SU-DHL-6 (cell line): ENCODE measurements around the gene GALNT17.

Experiments
- H2AFZ ChIP-seq: fragments of 200-600 bp; sonication (generic); 2 replicates; pipeline ENCODE4 v1.6.1; 2014; ENCODE audit warnings: low read depth, mild to moderate bottlenecking, moderate library complexity, mixed read lengths, antibody characterized with exemption, low read length; ENCODE audit not compliant: severe bottlenecking
- H3F3A ChIP-seq: fragments of 200-600 bp; shearing (Covaris generic); 2 replicates; pipeline ENCODE4 v1.6.0; 2016; ENCODE audit warnings: antibody characterized with exemption, mild to moderate bottlenecking; ENCODE audit not compliant: insufficient read depth
- H3K27ac ChIP-seq: fragments of 200-600 bp; sonication (generic); 2 replicates; pipeline ENCODE4 v1.5.1; 2016; ENCODE audit warnings: low read depth, mild to moderate bottlenecking, low read length, moderate library complexity, mixed read lengths
- H3K27me3 ChIP-seq: fragments of 200-600 bp; sonication (generic), shearing (Covaris generic); 2 replicates; pipeline ENCODE4 v1.6.0; 2014; ENCODE audit warnings: mild to moderate bottlenecking, low read length
- H3K36me3 ChIP-seq: fragments of 200-600 bp; sonication (generic); 2 replicates; pipeline ENCODE4 v1.6.1; 2014; ENCODE audit warnings: mild to moderate bottlenecking, low read length, mixed read lengths
- H3K4me2 ChIP-seq: fragments of 300-600, 200-600 bp; shearing (Covaris generic), sonication (generic); 2 replicates; pipeline ENCODE4 v1.6.0; 2014; ENCODE audit warnings: low read length, low read depth, mild to moderate bottlenecking; ENCODE audit not compliant: poor library complexity, severe bottlenecking
- H3K4me3 ChIP-seq: fragments of 200-600 bp; sonication (generic); 2 replicates; pipeline ENCODE4 v1.5.1; 2014; ENCODE audit warnings: antibody characterized with exemption, low read length, mild to moderate bottlenecking, mixed read lengths; ENCODE audit not compliant: insufficient read depth, poor library complexity, severe bottlenecking
- H3K79me2 ChIP-seq: fragments of 200-600 bp; sonication (generic); 2 replicates; pipeline ENCODE4 v1.6.1; 2014; ENCODE audit warnings: mild to moderate bottlenecking, low read length, moderate library complexity; ENCODE audit not compliant: insufficient read depth
- H3K9ac ChIP-seq: fragments of 200-600 bp; sonication (generic); 2 replicates; pipeline ENCODE4 v1.7.0; 2014; ENCODE audit warnings: mild to moderate bottlenecking, low read length
- H3K9me2 ChIP-seq: fragments of 200-600 bp; sonication (generic); replicated peaks from 2 replicates; pipeline ENCODE4 v1.6.1; 2014; ENCODE audit warnings: low read length; ENCODE audit not compliant: insufficient read depth
- H3K9me3 ChIP-seq: fragments of 200-600 bp; sonication (generic); 2 replicates; pipeline ENCODE4 v1.6.1; 2014; ENCODE audit warnings: low read length, mixed read lengths; ENCODE audit not compliant: insufficient read depth
- H4K20me1 ChIP-seq: fragments of 200-600 bp; sonication (generic); 2 replicates; pipeline ENCODE4 v1.6.1; 2014; ENCODE audit warnings: low read depth, mild to moderate bottlenecking, antibody characterized with exemption, low read length, moderate library complexity, mixed read lengths
- EZH2phosphoT487 ChIP-seq: fragments of 200-600 bp; sonication (generic), shearing (Covaris generic); conservative IDR thresholded peaks from 2 replicates; pipeline ENCODE4 v1.6.1; 2018; ENCODE audit warnings: mild to moderate bottlenecking, antibody characterized with exemption, low read length, moderate library complexity, mixed read lengths
- TF ChIP-seq, protein P1 (sequence below): fragments of 200-600 bp; sonication (generic); IDR thresholded peaks from one replicate; pipeline ENCODE4 v1.5.1; 2017; ENCODE audit warnings: antibody characterized with exemption, mild to moderate bottlenecking, low read length, moderate library complexity; ENCODE audit not compliant: insufficient read depth, poor library complexity, severe bottlenecking

GALNT17 gene

DNA sequence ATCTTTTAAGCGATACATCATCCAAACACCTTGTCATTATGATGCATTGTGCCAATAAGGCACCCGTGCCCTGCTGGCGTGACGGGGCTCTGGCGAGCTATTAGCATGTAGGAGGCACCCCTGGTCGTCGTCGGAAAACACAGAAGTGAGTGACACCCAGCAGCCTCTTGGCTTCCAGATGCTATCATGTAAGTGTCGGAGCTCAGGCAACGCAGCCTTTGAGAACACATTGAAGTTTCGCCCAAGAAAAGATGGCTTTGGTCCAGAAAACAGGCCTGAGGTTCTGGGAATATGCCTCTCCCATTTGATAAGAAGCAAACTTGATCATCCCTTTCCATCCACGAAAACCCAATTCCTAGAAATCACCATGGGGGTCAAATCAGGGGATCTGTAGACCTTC lies 555.3 kb downstream of the GALNT17 start:
- no peak overlapping the region for H3K9ac ChIP-seq
- no peaks in the 10 kb centered on the region for H3F3A ChIP-seq
- no peaks in the 10 kb centered on the region for H3K9me2 ChIP-seq
- no peak overlapping the region for H3K4me3 ChIP-seq
- H2AFZ ChIP-seq: no peak overlapping the region
- no peak overlapping the region for H3K4me2 ChIP-seq
- H4K20me1 ChIP-seq: no peaks in the 10 kb centered on the region
- H3K27me3 ChIP-seq: no peaks in the 10 kb centered on the region; the same call in 1 of the 2 replicates
- H3K79me2 ChIP-seq: no peaks in the 10 kb centered on the region
- TF ChIP-seq EZH2phosphoT487: no peak
- TF ChIP-seq, protein P1, sequence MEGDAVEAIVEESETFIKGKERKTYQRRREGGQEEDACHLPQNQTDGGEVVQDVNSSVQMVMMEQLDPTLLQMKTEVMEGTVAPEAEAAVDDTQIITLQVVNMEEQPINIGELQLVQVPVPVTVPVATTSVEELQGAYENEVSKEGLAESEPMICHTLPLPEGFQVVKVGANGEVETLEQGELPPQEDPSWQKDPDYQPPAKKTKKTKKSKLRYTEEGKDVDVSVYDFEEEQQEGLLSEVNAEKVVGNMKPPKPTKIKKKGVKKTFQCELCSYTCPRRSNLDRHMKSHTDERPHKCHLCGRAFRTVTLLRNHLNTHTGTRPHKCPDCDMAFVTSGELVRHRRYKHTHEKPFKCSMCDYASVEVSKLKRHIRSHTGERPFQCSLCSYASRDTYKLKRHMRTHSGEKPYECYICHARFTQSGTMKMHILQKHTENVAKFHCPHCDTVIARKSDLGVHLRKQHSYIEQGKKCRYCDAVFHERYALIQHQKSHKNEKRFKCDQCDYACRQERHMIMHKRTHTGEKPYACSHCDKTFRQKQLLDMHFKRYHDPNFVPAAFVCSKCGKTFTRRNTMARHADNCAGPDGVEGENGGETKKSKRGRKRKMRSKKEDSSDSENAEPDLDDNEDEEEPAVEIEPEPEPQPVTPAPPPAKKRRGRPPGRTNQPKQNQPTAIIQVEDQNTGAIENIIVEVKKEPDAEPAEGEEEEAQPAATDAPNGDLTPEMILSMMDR: no peak
- H3K36me3 ChIP-seq: no peaks in the 10 kb centered on the region
- peaks cover 3% of the 10 kb centered on the region; the same call in 1 of the 2 replicates for H3K9me3 ChIP-seq
- no peak overlapping the region for H3K27ac ChIP-seq

DNA sequence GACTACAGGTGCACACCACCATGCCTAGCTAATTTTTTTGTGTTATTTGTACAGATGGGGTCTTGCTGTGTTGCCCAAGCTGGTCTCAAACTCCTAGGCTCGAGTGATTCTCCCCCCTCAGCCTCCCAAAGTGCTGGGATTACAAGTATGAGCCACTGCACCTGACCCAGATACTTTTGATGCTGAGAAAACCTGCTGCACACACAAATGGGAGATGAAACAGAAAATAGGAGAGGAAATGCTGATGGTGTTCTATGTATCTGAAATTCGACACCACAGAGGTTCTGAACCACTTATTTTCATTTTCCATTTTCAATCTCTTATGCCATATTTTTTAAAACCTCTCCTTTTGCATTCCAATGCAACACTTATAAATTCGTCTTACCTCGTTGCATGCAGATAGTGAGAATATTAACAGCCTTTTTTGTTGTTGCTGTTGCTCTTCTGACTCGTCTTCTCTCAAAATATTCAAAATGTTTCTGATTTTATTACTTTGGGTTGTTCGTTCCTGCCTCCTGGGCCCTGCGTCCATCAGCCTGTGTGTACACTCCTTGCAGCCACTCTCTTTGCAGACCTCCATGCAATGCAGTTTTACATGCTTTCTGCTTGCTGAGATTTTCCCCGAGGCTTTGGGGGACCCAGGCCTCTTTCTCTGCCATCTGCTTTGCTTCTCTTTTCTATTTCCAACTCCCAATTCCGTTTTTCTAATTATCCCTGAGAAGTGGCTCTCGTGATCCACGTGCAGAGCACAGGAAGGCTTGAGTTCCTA lies 556.1 kb downstream of the GALNT17 start:
- H4K20me1 ChIP-seq: no peaks in the 10 kb centered on the region
- no peak for TF ChIP-seq EZH2phosphoT487
- TF ChIP-seq, protein P1: no peak
- no peaks in the 10 kb centered on the region for H3K9me2 ChIP-seq
- H2AFZ ChIP-seq: no peak overlapping the region
- H3K36me3 ChIP-seq: no peaks in the 10 kb centered on the region
- H3K4me2 ChIP-seq: no peak overlapping the region
- no peaks in the 10 kb centered on the region; the same call in 1 of the 2 replicates for H3K27me3 ChIP-seq
- no peak overlapping the region for H3K27ac ChIP-seq
- H3K79me2 ChIP-seq: no peaks in the 10 kb centered on the region
- no peaks in the 10 kb centered on the region for H3F3A ChIP-seq
- H3K9me3 ChIP-seq: peaks cover 3% of the 10 kb centered on the region; the same call in 1 of the 2 replicates
- H3K4me3 ChIP-seq: no peak overlapping the region
- no peak overlapping the region for H3K9ac ChIP-seq

DNA sequence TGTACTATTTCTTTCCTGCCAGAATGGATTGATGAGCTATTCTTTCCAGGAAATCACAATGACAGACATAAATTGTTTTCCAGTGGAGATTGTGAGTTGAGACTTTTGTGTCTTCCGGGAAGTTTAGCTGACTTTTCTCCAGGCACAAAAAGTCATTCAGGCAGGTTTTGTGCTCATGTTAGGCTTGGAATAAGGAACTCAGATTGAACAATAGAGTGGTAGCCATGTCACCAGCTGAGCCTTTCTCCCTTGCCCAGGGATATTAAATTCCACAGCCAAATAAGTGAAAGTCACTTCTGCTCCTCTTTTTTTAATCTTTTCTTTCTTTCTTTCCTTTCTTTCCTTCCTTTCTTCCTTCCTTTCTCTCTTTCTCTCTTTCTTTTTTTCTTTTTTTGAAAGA lies 559.6 kb downstream of the GALNT17 start:
- TF ChIP-seq, protein P1: no peak
- TF ChIP-seq EZH2phosphoT487: no peak
- H4K20me1 ChIP-seq: no peaks in the 10 kb centered on the region
- H3K9ac ChIP-seq: no peak overlapping the region
- no peak overlapping the region for H3K4me3 ChIP-seq
- no peak overlapping the region for H3K27ac ChIP-seq
- no peak overlapping the region for H3K4me2 ChIP-seq
- H2AFZ ChIP-seq: no peak overlapping the region
- no peaks in the 10 kb centered on the region for H3K9me2 ChIP-seq
- peaks cover 3% of the 10 kb centered on the region; the same call in 1 of the 2 replicates for H3K9me3 ChIP-seq
- H3K27me3 ChIP-seq: no peaks in the 10 kb centered on the region
- H3K79me2 ChIP-seq: no peaks in the 10 kb centered on the region
- no peaks in the 10 kb centered on the region for H3K36me3 ChIP-seq
- H3F3A ChIP-seq: no peaks in the 10 kb centered on the region
